GM18498 (cell line): ENCODE results near the gene WDR74.
A peak's percentile ranks its signal among the peaks of the same experiment; 100 is the strongest.
"Not testable (repeated sequence)": the region's sequence is repeated elsewhere in the genome, so short reads cannot be mapped to it uniquely, and the experiment has no call there.

Experiments used
- ATAC-seq: cut with Tn5 transposase; IDR thresholded peaks from one replicate; pipeline ENCODE4 v1.9.1; 2021; ENCODE audit warnings: mild to moderate bottlenecking, moderate library complexity; ENCODE audit not compliant: unreplicated experiment

Gene WDR74

GRCh38 chr11:62842171-62842741 is 2.9 kb upstream of the WDR74 start:
- ATAC-seq: no peak

DNA sequence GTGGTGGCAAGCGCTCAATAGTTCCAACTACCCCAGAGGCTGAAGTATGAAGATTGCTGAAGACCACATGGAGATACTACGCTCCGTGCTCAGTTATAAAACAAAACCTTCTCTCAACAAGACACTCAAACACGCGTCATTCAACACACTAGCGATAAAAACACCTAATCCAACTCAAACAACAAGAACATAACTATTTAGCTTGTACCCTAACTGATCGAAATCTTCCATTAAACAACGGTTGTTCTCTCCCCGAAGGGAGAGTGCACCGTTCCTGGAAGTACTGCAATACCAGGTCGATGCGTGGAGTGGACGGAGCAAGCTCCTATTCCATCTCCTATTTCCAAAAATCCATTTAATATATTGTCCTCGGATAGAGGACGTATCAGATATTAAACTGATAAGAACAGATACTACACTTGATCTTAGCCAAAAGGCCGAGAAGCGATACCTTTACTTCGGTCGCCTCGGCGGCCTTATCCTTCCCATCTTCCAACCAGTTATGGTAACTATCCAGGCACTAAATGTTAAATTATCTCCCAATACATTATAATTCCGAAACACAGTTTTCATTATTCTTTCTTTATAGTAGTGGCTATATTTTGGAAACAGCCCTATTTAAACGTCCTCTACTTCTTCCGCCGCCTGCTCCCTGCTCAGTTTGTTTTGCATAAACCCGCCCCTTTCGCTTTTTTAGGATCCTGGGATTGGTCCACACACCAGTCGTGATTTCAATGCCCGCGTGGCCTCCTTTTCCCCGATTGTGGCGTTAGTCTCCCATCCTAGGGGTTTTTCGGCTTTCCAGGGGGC is 2.2 kb upstream of the WDR74 start:
- peak; percentile 59 for ATAC-seq

GRCh38 chr11:62840721-62841360 is 1.5 kb upstream of the WDR74 start:
- ATAC-seq: peak; percentile 8

GRCh38 chr11:62835336-62835735 is 4.1 kb downstream of the WDR74 start:
- ATAC-seq: no peak

DNA sequence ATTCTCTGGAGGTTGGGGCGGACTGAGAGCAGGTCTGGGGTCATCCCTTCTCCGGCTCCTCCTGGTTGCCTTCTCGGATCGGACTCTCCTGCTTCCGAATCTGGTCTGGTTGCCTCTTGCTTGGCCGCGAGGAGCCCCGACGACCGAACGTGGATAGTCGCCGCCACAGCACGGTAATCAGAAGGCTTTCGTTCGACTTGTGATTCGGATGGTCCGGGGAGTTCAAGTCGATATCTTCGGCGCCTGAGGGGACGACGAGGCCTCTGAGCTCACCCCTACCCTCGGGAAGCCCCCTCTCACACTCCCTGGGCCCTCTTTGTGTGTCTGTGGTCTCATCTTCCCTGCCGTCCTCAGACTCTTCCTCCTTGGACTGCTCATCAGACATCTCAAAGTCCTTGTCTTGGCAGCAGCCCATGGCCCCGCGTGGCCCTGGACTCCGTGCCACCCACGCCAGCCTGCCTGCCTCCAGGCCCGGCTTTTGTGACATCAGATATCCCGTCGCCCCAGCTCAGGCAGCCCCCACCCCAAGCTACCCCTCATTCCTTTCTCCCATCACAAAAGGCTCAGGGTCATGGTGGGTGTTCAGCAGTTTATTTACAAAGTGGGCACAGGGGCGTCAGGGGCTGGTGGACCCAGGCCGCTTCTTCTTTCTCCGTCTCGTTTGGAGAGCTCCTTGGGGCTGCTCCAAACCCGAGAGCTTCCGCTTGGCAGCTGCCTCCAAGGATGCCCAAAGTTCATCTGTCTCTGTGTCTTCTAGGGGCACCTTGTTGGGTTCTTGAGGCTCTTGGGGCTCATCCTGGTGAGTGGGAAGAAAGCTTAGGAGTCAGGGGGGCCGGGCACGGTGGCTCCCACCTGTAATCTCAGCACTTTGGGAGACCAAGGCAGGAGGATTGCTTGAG is 6.8 kb downstream of the WDR74 start, which contains the start of gene TEX54:
Gene TEX54 (minus strand): TSS at position 506 of the 899 bp plus-strand sequence.
- ATAC-seq: no peak

DNA sequence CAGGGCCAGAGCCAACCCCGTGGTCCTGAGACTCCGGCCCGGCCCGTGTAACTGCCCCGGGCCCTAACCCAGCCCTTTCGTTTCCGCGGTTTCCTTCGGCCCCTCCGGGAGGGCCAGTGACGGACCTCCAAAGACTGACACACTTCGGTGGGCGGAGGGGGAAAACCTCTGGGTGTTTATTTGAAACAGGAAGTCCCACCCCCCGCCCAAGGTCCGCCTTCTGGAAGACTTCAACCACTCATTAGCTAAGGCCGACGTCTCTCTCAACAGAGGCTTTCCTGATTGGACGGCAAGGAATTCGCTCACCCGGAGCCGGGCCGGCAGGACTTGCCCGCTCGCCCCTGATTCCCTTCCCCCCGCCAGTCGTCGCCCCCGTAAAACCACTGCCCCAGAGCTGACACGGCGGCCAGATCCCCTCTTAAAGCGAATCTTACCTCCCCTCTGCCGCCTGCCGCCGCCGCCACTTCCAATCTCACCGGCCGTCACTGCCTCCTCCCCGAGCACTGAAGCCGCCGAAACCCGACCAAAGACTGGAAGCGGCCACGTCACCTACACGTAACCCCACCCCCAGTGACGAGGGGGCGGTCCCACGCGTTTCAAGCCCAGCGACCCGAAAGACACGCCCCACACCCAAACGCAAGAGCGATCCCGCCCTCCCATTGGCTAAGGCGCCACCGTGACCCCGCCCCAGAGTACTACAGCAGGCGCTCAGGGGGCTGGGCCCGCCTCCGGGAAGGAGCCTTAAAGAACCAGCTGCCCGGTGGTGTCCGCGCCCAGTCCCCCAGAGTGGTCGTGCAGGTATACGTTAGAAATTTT is 7.7 kb downstream of the WDR74 start, which contains the start of gene STX5:
Gene STX5 (minus strand): TSS at position 532 of the 816 bp plus-strand sequence. CDS start 808 bp downstream, outside the sequence.
- peak; percentile 87 for ATAC-seq

DNA sequence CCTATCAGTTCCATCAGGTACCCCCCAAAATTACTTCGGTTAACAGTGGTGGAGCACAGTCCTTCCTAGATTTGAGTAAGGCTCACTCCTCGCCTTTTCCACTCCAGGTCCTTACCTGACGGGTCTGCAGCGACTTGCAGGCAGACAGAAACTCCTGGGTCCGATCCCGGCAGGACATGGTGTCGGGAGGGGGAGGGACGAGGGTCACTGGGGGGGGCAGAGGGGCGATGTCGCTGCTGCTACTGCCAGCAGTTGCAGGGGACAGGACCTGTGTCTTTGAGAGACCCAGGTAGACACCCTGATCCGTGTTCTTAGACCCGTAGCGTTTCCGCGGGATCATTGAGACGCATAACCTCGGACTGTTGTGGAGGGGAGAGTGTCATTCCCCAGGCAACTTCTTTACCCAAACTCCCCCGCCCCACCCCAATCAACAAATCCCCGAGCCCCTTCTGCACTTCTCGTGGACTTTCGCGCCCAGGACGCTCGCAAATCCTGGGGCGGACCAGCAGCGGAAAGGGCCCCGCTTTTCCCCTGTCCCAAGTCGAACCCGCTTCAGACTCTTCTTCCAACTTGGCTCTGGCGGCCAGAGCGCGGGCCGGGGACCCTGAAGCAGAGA is 8.4 kb downstream of the WDR74 start:
- no peak for ATAC-seq

DNA sequence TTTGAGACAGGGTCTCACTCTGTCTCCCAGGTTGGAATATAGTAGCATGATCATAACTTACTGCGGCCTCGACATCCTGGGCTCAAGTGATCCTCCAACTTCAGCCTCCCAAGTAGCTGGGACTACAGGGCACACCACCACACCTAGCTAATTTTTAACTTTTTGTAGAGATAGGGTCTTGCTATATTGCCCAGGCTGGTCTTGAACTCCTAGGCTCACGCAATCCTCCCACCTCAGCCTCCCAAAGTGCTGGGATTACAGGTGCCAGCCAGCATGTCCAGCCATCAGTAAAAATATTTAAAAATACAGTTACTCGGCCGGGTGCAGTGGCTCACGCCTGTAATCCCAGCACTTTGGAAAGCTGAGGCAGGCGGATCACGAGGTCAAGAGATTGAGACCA is 11.3 kb downstream of the WDR74 start:
- ATAC-seq: not testable (repeated sequence)

- no peak for ATAC-seq
These were observed 15.7 kb downstream of the WDR74 start for GRCh38 chr11:62823677-62824076.

GRCh38 chr11:62817129-62817528 is 22.3 kb downstream of the WDR74 start:
- ATAC-seq: no peak

GRCh38 chr11:62816557-62816956 is 22.8 kb downstream of the WDR74 start:
- no peak for ATAC-seq

- ATAC-seq: no peak
These were observed 27.7 kb downstream of the WDR74 start for GRCh38 chr11:62811659-62812058.

- no peak for ATAC-seq
These were observed 28.6 kb downstream of the WDR74 start for GRCh38 chr11:62810748-62811147.

- ATAC-seq: no peak
These were observed 32.7 kb downstream of the WDR74 start for GRCh38 chr11:62806611-62807121.

DNA sequence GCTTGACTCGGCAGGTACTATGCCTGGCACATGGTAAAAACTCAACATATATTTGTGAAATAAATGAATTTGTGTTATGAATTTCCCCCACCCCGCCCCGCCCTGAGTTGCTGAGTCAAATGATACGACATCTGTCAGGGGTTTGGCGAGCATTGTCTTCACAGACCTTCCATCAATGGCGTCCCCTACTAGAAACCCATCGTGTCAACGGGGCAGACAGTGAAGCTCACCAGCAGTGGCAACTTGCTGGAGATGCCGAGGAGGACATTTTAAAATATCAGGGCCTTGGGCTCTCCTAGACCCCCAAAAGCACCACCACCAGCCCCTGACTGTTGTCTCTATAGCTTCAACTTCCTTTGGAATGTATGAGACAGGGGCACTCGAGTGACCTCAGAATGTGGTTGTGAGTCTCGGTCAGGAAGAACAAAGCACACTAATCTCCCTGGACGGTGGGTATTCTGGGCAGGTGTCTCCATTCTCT is 33.4 kb downstream of the WDR74 start:
- no peak for ATAC-seq

- peak; percentile 85 for ATAC-seq
These were observed 34.1 kb downstream of the WDR74 start, which contains the start of gene NXF1 for GRCh38 chr11:62805076-62805892. Gene NXF1 (minus strand): TSS chr11:62805440. CDS start chr11:62805356, 84 bp downstream.

DNA sequence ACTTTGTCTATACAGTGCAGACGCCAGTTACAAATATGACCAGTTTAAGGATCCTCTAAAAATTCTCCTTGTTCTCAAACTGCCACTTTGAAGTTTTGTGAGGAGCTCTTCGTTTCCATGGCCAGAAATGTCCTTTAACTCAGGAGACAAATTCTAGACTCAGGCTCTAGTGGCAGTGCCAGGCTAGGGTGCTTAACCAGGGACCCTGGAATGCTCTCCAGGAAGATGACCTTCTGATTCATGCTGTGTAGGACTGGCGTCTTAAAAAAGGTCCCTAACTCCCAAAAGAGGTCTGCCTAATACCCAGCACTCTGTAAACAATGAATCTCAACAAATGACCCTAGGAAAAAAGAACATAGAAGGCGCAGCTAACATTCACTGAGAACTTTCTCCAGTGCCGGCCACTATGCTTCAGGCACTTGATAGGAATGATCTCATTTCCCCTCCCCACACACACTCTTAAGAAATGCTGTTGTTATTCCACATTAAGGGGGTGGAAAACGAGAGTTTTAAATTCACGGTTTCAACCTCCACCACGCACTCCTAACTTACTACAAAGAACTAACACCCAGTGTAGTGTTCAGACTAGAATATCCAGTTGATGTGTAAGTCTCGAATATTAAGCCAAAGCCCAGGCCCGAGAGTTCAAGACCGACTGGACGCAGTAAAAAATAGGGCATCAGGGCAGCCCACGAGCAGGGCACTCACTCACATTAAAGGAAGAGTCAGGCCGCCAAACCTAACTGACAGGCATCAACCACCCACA is 34.9 kb downstream of the WDR74 start:
- peak; percentile 6 for ATAC-seq
